Activated CD4-positive, alpha-beta T cell treated with anti-CD3 and anti-CD28 coated beads for 36 hours (primary cell): ENCODE results near the gene BNIP1. TPM values are rescaled to one million over a fixed set of nuclear protein-coding genes. Genes with fewer than 3 reads are reported as not detected.
"Not testable (repeated sequence)": the region's sequence is repeated elsewhere in the genome, so short reads cannot be mapped to it uniquely, and the experiment has no call there.

Experiments used
- ATAC-seq: fragments of 200-7000 bp; cut with Tn5 transposase; one replicate; pipeline ENCODE4 v1.10.0; 2021; ENCODE audit warnings: mild to moderate bottlenecking, moderate library complexity
- CTCF ChIA-PET: fragments of 350-600 bp; sonication (Branson Sonifier 250); formaldehyde crosslinking; loops from one replicate; lab custom pipeline; 2021; ENCODE audit warnings: antibody characterized with exemption; lab: Charles Lee
- POLR2A ChIA-PET: fragments of 350-600 bp; sonication (Branson Sonifier 250); formaldehyde crosslinking; loops from one replicate; lab custom pipeline; 2021; ENCODE audit warnings: antibody characterized with exemption, inconsistent platforms; lab: Charles Lee
- DNase-seq: peaks from one replicate; pipeline ENCODE4 v3.0.0-alpha.2; 2020
- H3K27ac Mint-ChIP-seq: one replicate; pipeline ENCODE4 v1.8.0; 2021; ENCODE audit warnings: mixed read lengths
- H3K27me3 Mint-ChIP-seq: one replicate; pipeline ENCODE4 v1.8.0; 2021; ENCODE audit warnings: mixed read lengths
- H3K36me3 Mint-ChIP-seq: one replicate; pipeline ENCODE4 v1.8.0; 2021; ENCODE audit warnings: low read depth, mixed read lengths
- H3K4me1 Mint-ChIP-seq: one replicate; pipeline ENCODE4 v1.8.0; 2021; ENCODE audit warnings: mixed read lengths
- H3K4me3 Mint-ChIP-seq: one replicate; pipeline ENCODE4 v1.8.0; 2021; ENCODE audit warnings: mild to moderate bottlenecking, moderate library complexity, mixed read lengths
- H3K9me3 Mint-ChIP-seq: one replicate; pipeline ENCODE4 v1.8.0; 2021; ENCODE audit warnings: low read depth, mixed read lengths
- intact Hi-C, 2 experiments: fragments of 100-400 bp; cut with DNase I in 1 of 2; cut with micrococcal nuclease in 1 of 2; formaldehyde crosslinking; loops; one replicate each; pipeline versions ENCODE4 v1.14.2 to v1.15.1; 2022 to 2024; cut with DNase I, micrococcal nuclease
- total RNA-seq, 2 experiments: library from RNA; stranded (reverse); gene quantifications; one replicate each; pipeline ENCODE4 v1.2.3, GENCODE V29; 2021

Gene BNIP1
- total RNA-seq, 2 experiments from 2014 or later, result 24.2 to 26.8 TPM

GRCh38 chr5:173139631-173140030 is 4.7 kb upstream of the BNIP1 start:
- Mint-ChIP-seq H3K36me3 (peaks cover under 1% of the 10 kb centered on the region), H3K4me1 (no peaks in the 10 kb centered on the region), H3K27me3 (no peaks in the 10 kb centered on the region), H3K27ac (no peak overlapping the region), H3K4me3 (no peak overlapping the region), H3K9me3 (no peaks in the 10 kb centered on the region)
- intact Hi-C loops, result loop anchor here in 1 of 2 experiments (10.0 kb wide), 3 partner anchors 425 to 1135 kb away; partner anchors contain the start of genes CPEB4 and FBXW11
- DNase-seq, result no peak
- no peak for ATAC-seq
- POLR2A ChIA-PET, result no interaction called here
- CTCF ChIA-PET, result interaction anchor here (0.6 to 1.8 kb wide), 3 partner anchors 90 to 181 kb away, joined by 3 to 7 read pairs (median 3); partner anchors contain the start of gene ATP6V0E1

GRCh38 chr5:173140769-173141168 is 3.6 kb upstream of the BNIP1 start:
- H3K4me3 Mint-ChIP-seq, result no peak overlapping the region
- DNase-seq (no peak), ATAC-seq (no peak)
- intact Hi-C loops, result loop anchor here in 1 of 2 experiments (10.0 kb wide), 3 partner anchors 426 to 1136 kb away; partner anchors contain the start of genes CPEB4 and FBXW11
- peaks cover 4% of the 10 kb centered on the region for H3K36me3 Mint-ChIP-seq
- no peaks in the 10 kb centered on the region for H3K27me3 Mint-ChIP-seq
- ChIA-PET POLR2A (interaction anchor here (0.6 kb wide), 1 partner anchor 26 kb away, joined by 7 read pairs; no protein-coding TSS in a partner anchor), CTCF (interaction anchor here (1.9 kb wide), 1 partner anchor 157 kb away, joined by 11 read pairs; the partner anchor contains the start of gene ATP6V0E1)
- H3K4me1 Mint-ChIP-seq, result peaks cover 8% of the 10 kb centered on the region
- no peak overlapping the region for H3K27ac Mint-ChIP-seq
- H3K9me3 Mint-ChIP-seq, result no peaks in the 10 kb centered on the region

GRCh38 chr5:173143567-173143966 is 764 bp upstream of the BNIP1 start:
- Mint-ChIP-seq H3K4me1 (peaks cover 10% of the 10 kb centered on the region), H3K4me3 (no peak overlapping the region), H3K27me3 (no peaks in the 10 kb centered on the region), H3K9me3 (no peaks in the 10 kb centered on the region), H3K27ac (no peak overlapping the region), H3K36me3 (peaks cover 12% of the 10 kb centered on the region)
- DNase-seq (no peak), ATAC-seq (no peak)
- POLR2A ChIA-PET, result no interaction called here
- intact Hi-C loops, result loop anchor here in 1 of 2 experiments (10.0 kb wide), 3 partner anchors 429 to 1139 kb away; partner anchors contain the start of genes CPEB4 and FBXW11
- CTCF ChIA-PET, result interaction anchor here (0.9 to 2.5 kb wide), 3 partner anchors 8 to 108 kb away, joined by 3 to 12 read pairs (median 3); no protein-coding TSS in a partner anchor

GRCh38 chr5:173148354-173148753 is 4.0 kb downstream of the BNIP1 start:
- H3K27me3 Mint-ChIP-seq, result no peaks in the 10 kb centered on the region
- DNase-seq, result no peak
- no peak overlapping the region for H3K27ac Mint-ChIP-seq
- no peak overlapping the region for H3K4me3 Mint-ChIP-seq
- CTCF ChIA-PET, result no interaction called here
- peaks cover 37% of the 10 kb centered on the region for H3K36me3 Mint-ChIP-seq
- intact Hi-C loops, result loop anchor here in 1 of 2 experiments (10.0 kb wide), 3 partner anchors 434 to 1144 kb away; partner anchors contain the start of genes CPEB4 and FBXW11
- H3K9me3 Mint-ChIP-seq, result peaks cover 2% of the 10 kb centered on the region
- POLR2A ChIA-PET, result no interaction called here
- H3K4me1 Mint-ChIP-seq, result peaks cover 10% of the 10 kb centered on the region
- ATAC-seq, result no peak

GRCh38 chr5:173152547-173152946 is 8.2 kb downstream of the BNIP1 start:
- intact Hi-C loops, result no loop called here
- ChIA-PET CTCF (interaction anchor here (0.6 kb wide), 1 partner anchor 51 kb away, joined by 6 read pairs; no protein-coding TSS in a partner anchor), POLR2A (no interaction called here)
- no peak for ATAC-seq
- H3K27me3 Mint-ChIP-seq, result no peaks in the 10 kb centered on the region
- no peaks in the 10 kb centered on the region for H3K4me1 Mint-ChIP-seq
- H3K9me3 Mint-ChIP-seq, result peaks cover 2% of the 10 kb centered on the region
- H3K4me3 Mint-ChIP-seq, result no peak overlapping the region
- peaks cover 49% of the 10 kb centered on the region for H3K36me3 Mint-ChIP-seq
- no peak overlapping the region for H3K27ac Mint-ChIP-seq
- DNase-seq, result no peak

GRCh38 chr5:173153842-173154241 is 9.5 kb downstream of the BNIP1 start:
- Mint-ChIP-seq H3K9me3 (peaks cover 2% of the 10 kb centered on the region), H3K4me3 (no peak overlapping the region), H3K36me3 (peaks cover 52% of the 10 kb centered on the region), H3K27me3 (no peaks in the 10 kb centered on the region), H3K4me1 (no peaks in the 10 kb centered on the region), H3K27ac (no peak overlapping the region)
- ChIA-PET CTCF (no interaction called here), POLR2A (no interaction called here)
- DNase-seq, result no peak
- ATAC-seq, result no peak
- intact Hi-C loops, result no loop called here

- H3K27me3 Mint-ChIP-seq, DNase-seq, POLR2A ChIA-PET, intact Hi-C loops, H3K9me3 Mint-ChIP-seq, CTCF ChIA-PET, ATAC-seq, H3K4me3 Mint-ChIP-seq, H3K27ac Mint-ChIP-seq, H3K4me1 Mint-ChIP-seq: not testable (repeated sequence)
- H3K36me3 Mint-ChIP-seq, result peaks cover 45% of the 10 kb centered on the region
Measured at GRCh38 chr5:173154619-173155018, 10.3 kb downstream of the BNIP1 start.

- POLR2A ChIA-PET, result no interaction called here
- H3K27me3 Mint-ChIP-seq, result no peaks in the 10 kb centered on the region
- peaks cover 45% of the 10 kb centered on the region for H3K36me3 Mint-ChIP-seq
- intact Hi-C loops, result no loop called here
- DNase-seq (no peak), ATAC-seq (no peak)
- CTCF ChIA-PET, result interaction anchor here (0.6 to 0.9 kb wide), 3 partner anchors 11 to 176 kb away, joined by 3 to 5 read pairs (median 3); no protein-coding TSS in a partner anchor
- no peaks in the 10 kb centered on the region for H3K9me3 Mint-ChIP-seq
- H3K27ac Mint-ChIP-seq, result no peak overlapping the region
- no peaks in the 10 kb centered on the region for H3K4me1 Mint-ChIP-seq
- H3K4me3 Mint-ChIP-seq, result no peak overlapping the region
Measured at GRCh38 chr5:173155912-173156311, 11.6 kb downstream of the BNIP1 start.

- H3K27ac Mint-ChIP-seq, result no peak overlapping the region
- DNase-seq (no peak), ATAC-seq (no peak)
- no peaks in the 10 kb centered on the region for H3K27me3 Mint-ChIP-seq
- H3K4me1 Mint-ChIP-seq, result no peaks in the 10 kb centered on the region
- H3K36me3 Mint-ChIP-seq, result peaks cover 41% of the 10 kb centered on the region
- ChIA-PET CTCF (interaction anchor here (1.1 kb wide), 1 partner anchor 9 kb away, joined by 3 read pairs; no protein-coding TSS in a partner anchor), POLR2A (no interaction called here)
- intact Hi-C loops, result no loop called here
- no peak overlapping the region for H3K4me3 Mint-ChIP-seq
- H3K9me3 Mint-ChIP-seq, result no peaks in the 10 kb centered on the region
Measured at GRCh38 chr5:173158366-173158765, 14.0 kb downstream of the BNIP1 start.

- ChIA-PET POLR2A (no interaction called here), CTCF (interaction anchor here (1.1 kb wide), 1 partner anchor 8 kb away, joined by 3 read pairs; no protein-coding TSS in a partner anchor)
- no peak overlapping the region for H3K27ac Mint-ChIP-seq
- no peak for ATAC-seq
- H3K4me1 Mint-ChIP-seq, result no peaks in the 10 kb centered on the region
- peaks cover 36% of the 10 kb centered on the region for H3K36me3 Mint-ChIP-seq
- no peaks in the 10 kb centered on the region for H3K9me3 Mint-ChIP-seq
- no peaks in the 10 kb centered on the region for H3K27me3 Mint-ChIP-seq
- DNase-seq, result no peak
- intact Hi-C loops, result no loop called here
- H3K4me3 Mint-ChIP-seq, result no peak overlapping the region
Measured at GRCh38 chr5:173159256-173159655, 14.9 kb downstream of the BNIP1 start.

- POLR2A ChIA-PET, result no interaction called here
- CTCF ChIA-PET, result interaction anchor here (0.7 kb wide), 1 partner anchor 262 kb away, joined by 3 read pairs; no protein-coding TSS in a partner anchor
- Mint-ChIP-seq H3K27me3 (no peaks in the 10 kb centered on the region), H3K36me3 (peaks cover 29% of the 10 kb centered on the region), H3K4me1 (no peaks in the 10 kb centered on the region), H3K27ac (no peak overlapping the region), H3K9me3 (no peaks in the 10 kb centered on the region), H3K4me3 (no peak overlapping the region)
- intact Hi-C loops, result no loop called here
- ATAC-seq, result no peak
- DNase-seq, result no peak
Measured at GRCh38 chr5:173161148-173161547, 16.8 kb downstream of the BNIP1 start.

GRCh38 chr5:173163219-173163618 is 18.9 kb downstream of the BNIP1 start:
- H3K27ac Mint-ChIP-seq, result no peak overlapping the region
- peaks cover 20% of the 10 kb centered on the region for H3K36me3 Mint-ChIP-seq
- H3K27me3 Mint-ChIP-seq, result no peaks in the 10 kb centered on the region
- no peaks in the 10 kb centered on the region for H3K4me1 Mint-ChIP-seq
- POLR2A ChIA-PET, result no interaction called here
- CTCF ChIA-PET, result no interaction called here
- intact Hi-C loops, result no loop called here
- no peak for ATAC-seq
- H3K9me3 Mint-ChIP-seq, result no peaks in the 10 kb centered on the region
- no peak for DNase-seq
- no peak overlapping the region for H3K4me3 Mint-ChIP-seq
